ENCODE results near the gene NPAS3.

NPAS3 gene

GRCh38 chr14:33239465-33239864, 300.8 kb downstream of the NPAS3 start:
- no peak overlapping the region for H3K4me3 ChIP-seq (replicated peaks; ENCODE audit: low read depth, low read length)
- TF ChIP-seq CTCF (IDR thresholded peaks at IDR 0.05; ENCODE audit: low read depth, low read length, missing control alignments) = no peak
- DNase-seq (ENCODE audit: extremely low read depth, low read depth) = no peak

GRCh38 chr14:33240466-33240865, 301.8 kb downstream of the NPAS3 start:
- DNase-seq (ENCODE audit: extremely low read depth, low read depth) = no peak
- TF ChIP-seq CTCF (IDR thresholded peaks at IDR 0.05; ENCODE audit: low read depth, low read length, missing control alignments) = no peak
- H3K4me3 ChIP-seq (replicated peaks; ENCODE audit: low read depth, low read length) = no peak overlapping the region

DNA sequence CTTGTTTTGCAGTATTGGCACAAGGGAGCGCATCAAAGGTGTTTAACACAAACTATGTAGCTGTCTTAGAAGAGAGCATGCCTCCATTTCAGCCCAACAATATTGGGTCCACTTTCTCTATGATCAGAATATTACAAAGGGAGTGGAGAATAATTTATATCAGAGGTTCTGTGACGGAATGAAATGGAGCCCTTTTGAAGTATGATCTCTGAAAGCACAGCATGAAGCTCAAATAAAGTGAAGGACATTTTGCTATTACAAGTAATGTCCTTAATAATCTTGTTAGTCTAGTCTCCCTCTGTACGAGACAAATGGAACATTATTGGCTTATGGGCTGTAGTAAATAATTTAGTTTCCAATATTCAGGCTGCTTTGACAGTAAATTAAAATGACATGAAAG, 302.7 kb downstream of the NPAS3 start:
- no peak overlapping the region for H3K4me3 ChIP-seq (replicated peaks; ENCODE audit: low read depth, low read length)
- no peak for DNase-seq (ENCODE audit: extremely low read depth, low read depth)
- TF ChIP-seq CTCF (IDR thresholded peaks at IDR 0.05; ENCODE audit: low read depth, low read length, missing control alignments) = no peak

DNA sequence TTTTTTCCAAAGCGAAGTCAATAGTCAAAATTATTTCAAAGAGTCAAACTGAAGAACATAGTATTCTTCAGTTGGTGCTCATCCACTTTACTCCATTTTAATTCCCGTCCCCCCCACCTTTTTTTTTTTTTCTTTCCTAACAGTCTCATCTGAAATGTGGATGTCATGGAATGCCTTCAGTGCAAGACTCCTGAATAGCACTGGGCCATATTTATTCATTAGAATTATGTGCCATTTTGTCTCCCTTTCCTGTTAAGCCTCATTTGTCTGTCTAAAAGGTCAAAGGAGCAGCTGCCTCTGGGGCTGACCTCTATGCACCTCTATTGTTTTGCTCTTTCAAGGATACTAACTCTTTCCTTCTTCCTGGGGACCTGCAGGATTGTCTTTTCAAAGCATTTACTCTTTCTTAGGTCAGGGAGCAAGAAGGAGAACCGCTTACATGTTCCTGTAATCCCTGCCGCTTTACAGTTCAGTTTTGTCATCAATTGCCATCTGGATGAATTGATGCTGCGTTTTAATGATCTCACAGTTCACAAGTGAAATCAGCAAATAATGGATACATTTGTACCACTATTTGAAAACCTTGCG, 310.6 kb downstream of the NPAS3 start:
- no peak overlapping the region for H3K4me3 ChIP-seq (replicated peaks; ENCODE audit: low read depth, low read length)
- no peak for DNase-seq (ENCODE audit: extremely low read depth, low read depth)
- TF ChIP-seq CTCF (IDR thresholded peaks at IDR 0.05; ENCODE audit: low read depth, low read length, missing control alignments) = no peak

- no peak for DNase-seq (ENCODE audit: extremely low read depth, low read depth)
- no peak for TF ChIP-seq CTCF (IDR thresholded peaks at IDR 0.05; ENCODE audit: low read depth, low read length, missing control alignments)
- no peak overlapping the region for H3K4me3 ChIP-seq (replicated peaks; ENCODE audit: low read depth, low read length)
These were observed 312.3 kb downstream of the NPAS3 start for GRCh38 chr14:33250963-33251362.

DNA sequence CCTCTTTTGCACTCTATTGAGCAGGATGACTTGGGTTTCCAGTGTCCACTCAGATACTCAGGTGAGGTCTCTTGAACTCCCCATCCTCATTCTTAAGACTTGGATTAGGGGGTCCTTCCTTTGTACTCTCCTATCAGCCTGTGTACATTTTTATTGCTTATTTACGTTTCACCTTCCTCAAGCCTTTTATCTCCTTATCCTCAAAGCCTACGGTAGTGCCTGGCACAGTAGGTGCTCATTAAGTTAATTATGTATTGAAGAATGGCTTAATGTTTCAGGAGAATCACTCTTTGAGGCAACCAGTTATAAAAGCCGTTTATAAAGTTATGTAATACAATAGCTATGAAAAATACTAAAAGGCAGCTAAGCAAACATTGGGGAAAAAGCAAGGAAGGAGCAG, 315.7 kb downstream of the NPAS3 start:
- no peak overlapping the region for H3K4me3 ChIP-seq (replicated peaks; ENCODE audit: low read depth, low read length)
- DNase-seq (ENCODE audit: extremely low read depth, low read depth) = no peak
- TF ChIP-seq CTCF (IDR thresholded peaks at IDR 0.05; ENCODE audit: low read depth, low read length, missing control alignments) = no peak

DNA sequence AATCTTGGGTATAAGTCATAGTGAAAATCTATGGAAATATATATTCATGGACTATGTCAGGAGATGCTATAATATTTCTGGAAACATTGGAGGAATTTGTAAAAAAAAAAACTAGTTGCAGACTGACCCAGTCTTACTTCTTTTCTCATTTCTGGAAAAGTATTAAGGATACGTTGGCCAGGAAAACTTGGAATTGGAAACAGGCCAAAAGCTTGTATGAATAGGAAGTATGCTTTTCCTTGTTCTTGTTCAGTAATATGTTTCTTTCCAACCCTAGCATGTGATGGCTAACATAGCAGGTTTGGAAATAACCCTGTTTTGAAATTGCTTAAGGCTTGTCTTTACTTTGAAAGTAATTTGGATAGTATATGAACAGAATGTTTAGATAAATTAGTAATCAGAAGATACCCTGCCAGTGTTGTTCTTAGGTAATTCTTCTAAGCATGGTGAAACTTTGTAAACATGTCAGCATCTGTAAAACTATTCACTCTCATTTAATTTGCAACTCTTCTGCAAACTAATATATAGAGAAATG, 316.2 kb downstream of the NPAS3 start:
- no peak for TF ChIP-seq CTCF (IDR thresholded peaks at IDR 0.05; ENCODE audit: low read depth, low read length, missing control alignments)
- H3K4me3 ChIP-seq (replicated peaks; ENCODE audit: low read depth, low read length) = no peak overlapping the region
- DNase-seq (ENCODE audit: extremely low read depth, low read depth) = no peak
